ENCODE results near the gene PDE3B.
"Not testable (repeated sequence)": the region's sequence is repeated elsewhere in the genome, so short reads cannot be mapped to it uniquely, and the experiment has no call there.

DNA sequence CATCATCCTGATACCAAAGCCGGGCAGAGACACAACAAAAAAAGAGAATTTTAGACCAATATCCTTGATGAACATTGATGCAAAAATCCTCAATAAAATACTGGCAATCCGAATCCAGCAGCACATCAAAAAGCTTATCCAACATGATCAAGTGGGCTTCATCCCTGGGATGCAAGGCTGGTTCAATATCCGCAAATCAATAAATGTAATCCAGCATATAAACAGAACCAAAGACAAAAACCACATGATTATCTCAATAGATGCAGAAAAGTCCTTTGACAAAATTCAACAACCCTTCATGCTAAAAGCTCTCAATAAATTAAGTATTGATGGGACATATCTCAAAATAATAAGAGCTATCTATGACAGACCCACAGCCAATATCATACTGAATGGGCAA is 21.3 kb downstream of the PDE3B start:
- TF ChIP-seq, protein P1, sequence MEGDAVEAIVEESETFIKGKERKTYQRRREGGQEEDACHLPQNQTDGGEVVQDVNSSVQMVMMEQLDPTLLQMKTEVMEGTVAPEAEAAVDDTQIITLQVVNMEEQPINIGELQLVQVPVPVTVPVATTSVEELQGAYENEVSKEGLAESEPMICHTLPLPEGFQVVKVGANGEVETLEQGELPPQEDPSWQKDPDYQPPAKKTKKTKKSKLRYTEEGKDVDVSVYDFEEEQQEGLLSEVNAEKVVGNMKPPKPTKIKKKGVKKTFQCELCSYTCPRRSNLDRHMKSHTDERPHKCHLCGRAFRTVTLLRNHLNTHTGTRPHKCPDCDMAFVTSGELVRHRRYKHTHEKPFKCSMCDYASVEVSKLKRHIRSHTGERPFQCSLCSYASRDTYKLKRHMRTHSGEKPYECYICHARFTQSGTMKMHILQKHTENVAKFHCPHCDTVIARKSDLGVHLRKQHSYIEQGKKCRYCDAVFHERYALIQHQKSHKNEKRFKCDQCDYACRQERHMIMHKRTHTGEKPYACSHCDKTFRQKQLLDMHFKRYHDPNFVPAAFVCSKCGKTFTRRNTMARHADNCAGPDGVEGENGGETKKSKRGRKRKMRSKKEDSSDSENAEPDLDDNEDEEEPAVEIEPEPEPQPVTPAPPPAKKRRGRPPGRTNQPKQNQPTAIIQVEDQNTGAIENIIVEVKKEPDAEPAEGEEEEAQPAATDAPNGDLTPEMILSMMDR (IDR thresholded peaks at IDR 0.05), result not testable (repeated sequence)
- not testable (repeated sequence) for TF ChIP-seq POLR2A, POLR2AphosphoS5 (IDR thresholded peaks at IDR 0.05)

Measured in upper lobe of left lung (tissue), 4 donors.